K562 (cell line): ENCODE data around the gene EYA3.

ENCODE experiments used
- BCLAF1 ChIP-seq, 2 experiments: fragments of 450-650 bp in 1 of 2; IDR thresholded peaks; 2 replicates each; pipeline ENCODE4 v1.6.1; 2011 to 2017; ENCODE audit warnings: low read depth in 2 of 2, antibody characterized with exemption in 1 of 2, borderline replicate concordance in 1 of 2, low read length in 1 of 2, mild to moderate bottlenecking in 1 of 2, mixed read lengths in 1 of 2; ENCODE audit not compliant: control insufficient read depth in 1 of 2
- BRCA1 ChIP-seq, 2 experiments: fragments of 450-650 bp in 1 of 2; sonication (generic) in 1 of 2; formaldehyde crosslinking in 1 of 2; IDR thresholded peaks; 2 replicates each; pipeline versions ENCODE4 v1.5.0 to v1.6.1; 2017 to 2020; ENCODE audit warnings: mild to moderate bottlenecking in 1 of 2, missing genetic modification reagents in 1 of 2
- CTCF ChIP-seq, 3 experiments: IDR thresholded peaks in 2 of 3; conservative IDR thresholded peaks in 1 of 3; 2 replicates each; pipeline ENCODE4 v1.5.1; 2011 to 2012; ENCODE audit warnings: low read length in 3 of 3, mild to moderate bottlenecking in 3 of 3, control low read depth in 2 of 3, improper control_type of control experiment in 1 of 3, inconsistent platforms in 1 of 3, low read depth in 1 of 3, mixed read lengths in 1 of 3, moderate library complexity in 1 of 3; ENCODE audit not compliant: insufficient read depth in 2 of 3
- MLX ChIP-seq, 2 experiments: fragments of 450-650 bp in 1 of 2; sonication (generic) in 1 of 2; formaldehyde crosslinking; conservative IDR thresholded peaks; 2 replicates each; pipeline versions ENCODE4 v1.4.0 to v1.8.1; 2020 to 2022; ENCODE audit warnings: mild to moderate bottlenecking in 1 of 2, missing genetic modification reagents in 1 of 2
- TRIM28 ChIP-seq: fragments of 450-650 bp; IDR thresholded peaks from 2 replicates; pipeline ENCODE4 v1.6.1; 2017
- ZNF655 ChIP-seq: fragments of 250-450 bp; sonication (Bioruptor Pico); IDR thresholded peaks from 2 replicates; pipeline ENCODE4 v1.5.0; 2021

GRCh38 chr1:28135371-28136168 lies 47.2 kb upstream of the EYA3 start:
- no peak for TF ChIP-seq CTCF (IDR thresholded peaks at IDR 0.05 in 2 of 3, conservative IDR thresholded peaks at IDR 0.05 in 1 of 3; ENCODE audit: insufficient read depth in 2 of 3, low read depth in 1 of 3, low read length in 3 of 3)
- no peak for TF ChIP-seq TRIM28
- no peak for TF ChIP-seq MLX (CRISPR knock-in tag; conservative IDR thresholded peaks at IDR 0.05)
- no peak for TF ChIP-seq ZNF655 (CRISPR knock-in tag)
- TF ChIP-seq BCLAF1 (IDR thresholded peaks at IDR 0.05; ENCODE audit: borderline replicate concordance in 1 of 2, control insufficient read depth in 1 of 2, low read depth in 2 of 2, low read length in 1 of 2), result no peak
- TF ChIP-seq BRCA1 (IDR thresholded peaks at IDR 0.05), result no peak
- no peak for TF ChIP-seq BRCA1 (CRISPR knock-in tag; IDR thresholded peaks at IDR 0.05)
